ENCODE results near the gene TGM4. TPM values are rescaled to one million over a fixed set of nuclear protein-coding genes. Genes with fewer than 3 reads are reported as not detected.

Gene TGM4
- total RNA-seq, 1 experiment from 2014 or later = not detected

- DNase-seq (ENCODE audit: extremely low read depth, low read depth) = no peak
Observed at GRCh38 chr3:44877333-44877732, 2.9 kb downstream of the TGM4 start.

GRCh38 chr3:44880284-44880683 lies 5.9 kb downstream of the TGM4 start:
- DNase-seq (ENCODE audit: extremely low read depth, low read depth) = no peak

- DNase-seq (ENCODE audit: extremely low read depth, low read depth) = no peak
Observed at GRCh38 chr3:44883213-44883955, 9.0 kb downstream of the TGM4 start.

- no peak for DNase-seq (ENCODE audit: extremely low read depth, low read depth)
Observed at GRCh38 chr3:44883999-44884431, 9.6 kb downstream of the TGM4 start.

GRCh38 chr3:44885618-44886017 lies 11.2 kb downstream of the TGM4 start:
- DNase-seq (ENCODE audit: extremely low read depth, low read depth) = peak; percentile 33

GRCh38 chr3:44886561-44886960 lies 12.2 kb downstream of the TGM4 start:
- DNase-seq (ENCODE audit: extremely low read depth, low read depth) = no peak

GRCh38 chr3:44887101-44887500 lies 12.7 kb downstream of the TGM4 start:
- DNase-seq (ENCODE audit: extremely low read depth, low read depth) = no peak

- no peak for DNase-seq (ENCODE audit: extremely low read depth, low read depth)
Observed at GRCh38 chr3:44890258-44890657, 15.8 kb downstream of the TGM4 start.

- DNase-seq (ENCODE audit: extremely low read depth, low read depth) = no peak
Observed at GRCh38 chr3:44890852-44891251, 16.4 kb downstream of the TGM4 start.

- no peak for DNase-seq (ENCODE audit: extremely low read depth, low read depth)
Observed at GRCh38 chr3:44892689-44893088, 18.3 kb downstream of the TGM4 start.

GRCh38 chr3:44893097-44893496 lies 18.7 kb downstream of the TGM4 start:
- no peak for DNase-seq (ENCODE audit: extremely low read depth, low read depth)

GRCh38 chr3:44894485-44894884 lies 20.1 kb downstream of the TGM4 start:
- no peak for DNase-seq (ENCODE audit: extremely low read depth, low read depth)

- no peak for DNase-seq (ENCODE audit: extremely low read depth, low read depth)
Observed at GRCh38 chr3:44896440-44896839, 22.0 kb downstream of the TGM4 start.

GRCh38 chr3:44899683-44900367 lies 25.4 kb downstream of the TGM4 start:
- DNase-seq (ENCODE audit: extremely low read depth, low read depth) = no peak

GRCh38 chr3:44902628-44903027 lies 28.2 kb downstream of the TGM4 start:
- DNase-seq (ENCODE audit: extremely low read depth, low read depth) = no peak

- DNase-seq (ENCODE audit: extremely low read depth, low read depth) = no peak
Observed at GRCh38 chr3:44903314-44903713, 28.9 kb downstream of the TGM4 start.

- no peak for DNase-seq (ENCODE audit: extremely low read depth, low read depth)
Observed at GRCh38 chr3:44903751-44904150, 29.3 kb downstream of the TGM4 start.

GRCh38 chr3:44905446-44906157 lies 31.2 kb downstream of the TGM4 start:
- no peak for DNase-seq (ENCODE audit: extremely low read depth, low read depth)

GRCh38 chr3:44906997-44907396 lies 32.6 kb downstream of the TGM4 start:
- DNase-seq (ENCODE audit: extremely low read depth, low read depth) = no peak

GRCh38 chr3:44907612-44908011 lies 33.2 kb downstream of the TGM4 start:
- no peak for DNase-seq (ENCODE audit: extremely low read depth, low read depth)

GRCh38 chr3:44909063-44909462 lies 34.7 kb downstream of the TGM4 start:
- DNase-seq (ENCODE audit: extremely low read depth, low read depth) = no peak

- no peak for DNase-seq (ENCODE audit: extremely low read depth, low read depth)
Observed at GRCh38 chr3:44910693-44911092, 36.3 kb downstream of the TGM4 start.

Data from NCI-H460 (cell line).